Spinal cord (tissue), 10 donors: ENCODE data around the gene MAP7. TPM values are rescaled to one million over a fixed set of nuclear protein-coding genes. Genes with fewer than 3 reads are reported as not detected.

Experiments
- DNase-seq, 6 donors: peaks; one replicate each; pipeline versions ENCODE4 v3.0.0 to v3.0.0-alpha.2; 2013 to 2015; ENCODE audit warnings: low spot score in 6 of 6, low read depth in 4 of 6
- H3K27ac ChIP-seq: one replicate; pipeline ENCODE4 v1.5.1; 2013; ENCODE audit warnings: low read depth, low read length, control low read depth
- H3K27me3 ChIP-seq: one replicate; pipeline ENCODE4 v1.6.1; 2013; ENCODE audit warnings: low read length; ENCODE audit not compliant: control insufficient read depth, insufficient read depth
- H3K36me3 ChIP-seq: one replicate; pipeline ENCODE4 v1.6.1; 2013; ENCODE audit warnings: low read length; ENCODE audit not compliant: control insufficient read depth, insufficient read depth
- H3K4me1 ChIP-seq: one replicate; pipeline ENCODE4 v1.6.1; 2013; ENCODE audit warnings: low read length; ENCODE audit not compliant: control insufficient read depth, insufficient read depth
- H3K4me3 ChIP-seq: one replicate; pipeline ENCODE4 v1.5.1; 2013; ENCODE audit warnings: low read depth, low read length, control low read depth
- H3K9me3 ChIP-seq: one replicate; pipeline ENCODE4 v1.6.1; 2013; ENCODE audit warnings: low read length; ENCODE audit not compliant: control insufficient read depth, insufficient read depth
- WGBS: methylation state at CpG from one replicate; pipeline ENCODE4 v1.1.5; 2013; ENCODE audit warnings: missing lambda C conversion rate; ENCODE audit not compliant: insufficient coverage; 5-methylcytosine and 5-hydroxymethylcytosine counted together
- polyA plus RNA-seq, 2 donors: library from polyadenylated mRNA; unstranded; fragments of 120-200 nt; gene quantifications; one replicate each; pipeline ENCODE4 v1.2.1, GENCODE V29; 2013; ENCODE audit not compliant: insufficient read length in 2 of 2
- total RNA-seq, 2 donors: library from RNA; depleted of rRNA in 1 of 2; stranded (reverse); fragments of 120-200 nt in 1 of 2; fragments of >200 nt in 1 of 2; gene quantifications; one replicate each; pipeline versions ENCODE4 v1.2.3 to v1.2.4, GENCODE V29; 2013 to 2014
- donor health status: healthy.

MAP7 gene
- total and polyA plus RNA-seq, 4 donors = 9.9 to 19.7 (median 13.9) TPM

GRCh38 chr6:136549300-136550044, 750 bp downstream of the MAP7 start:
- Histone ChIP-seq H3K27ac (no peak overlapping the region), H3K36me3 (no peaks in the 10 kb centered on the region), H3K4me3 (peak overlapping the region; percentile 59), H3K9me3 (no peaks in the 10 kb centered on the region), H3K27me3 (peaks cover 26% of the 10 kb centered on the region), H3K4me1 (peaks cover 14% of the 10 kb centered on the region)
- DNase-seq = peak in 2 of 6 donors; percentile 11 to 48
- WGBS = 2% methylated on average over 42 of the region's 42 CpGs

DNA sequence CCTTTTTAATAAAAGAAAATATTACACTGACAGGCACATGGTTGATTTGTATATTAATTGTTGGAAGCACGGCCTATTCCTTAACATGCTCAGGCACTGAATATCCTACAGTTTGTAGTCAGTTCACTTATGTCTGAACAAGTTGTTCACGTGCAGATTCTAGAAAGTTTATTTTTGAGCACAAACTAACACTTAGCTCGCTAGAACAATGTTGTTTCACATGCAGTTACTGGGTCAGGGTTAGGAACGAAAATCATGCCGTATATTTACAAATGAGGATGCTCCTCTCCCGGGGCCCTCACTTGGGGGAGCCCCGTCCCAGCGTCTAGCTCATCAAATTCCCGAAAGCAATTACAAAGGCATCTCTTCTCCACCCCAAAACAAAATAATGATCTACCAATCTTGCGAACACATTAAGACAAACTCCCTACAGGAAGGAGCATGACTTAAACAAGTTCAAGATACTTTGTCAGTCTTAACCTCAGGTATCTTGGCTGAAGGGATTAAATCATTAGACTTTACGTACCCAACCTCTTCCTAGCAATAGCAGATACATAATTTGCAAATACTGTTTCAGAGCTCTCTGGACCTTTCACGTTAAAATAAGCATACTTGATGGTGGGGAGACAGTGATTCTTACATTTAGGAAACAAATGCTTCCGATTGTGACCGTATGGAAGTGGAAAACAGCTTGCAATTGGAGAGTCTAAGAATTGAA, 1.5 kb downstream of the MAP7 start:
- no peaks in the 10 kb centered on the region for H3K9me3 ChIP-seq
- H3K4me3 ChIP-seq = peak overlapping the region; percentile 5
- WGBS = 71% methylated on average over 5 of the region's 14 CpGs
- H3K36me3 ChIP-seq = no peaks in the 10 kb centered on the region
- peaks cover 14% of the 10 kb centered on the region for H3K4me1 ChIP-seq
- DNase-seq = no peak
- peaks cover 26% of the 10 kb centered on the region for H3K27me3 ChIP-seq
- no peak overlapping the region for H3K27ac ChIP-seq

DNA sequence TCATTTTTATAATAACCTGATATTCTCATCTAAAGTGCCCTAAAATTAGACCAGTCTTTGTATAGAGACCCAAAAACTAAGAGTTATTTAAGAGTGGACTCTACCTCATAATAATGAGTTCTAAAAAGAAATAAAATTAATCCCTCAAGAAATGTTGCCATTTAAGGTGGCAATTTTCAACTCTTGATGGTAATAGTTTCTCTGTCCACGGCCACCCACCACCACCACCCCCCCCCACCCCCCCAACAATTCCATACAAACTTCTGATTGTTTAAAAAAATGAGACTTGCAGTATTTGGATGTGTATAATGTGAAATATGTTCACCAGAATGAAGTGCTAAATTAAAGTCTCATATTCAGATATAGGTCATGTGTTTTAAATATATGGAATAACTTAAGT, 2.4 kb downstream of the MAP7 start:
- no peak for DNase-seq
- Histone ChIP-seq H3K36me3 (no peaks in the 10 kb centered on the region), H3K27me3 (peaks cover 20% of the 10 kb centered on the region), H3K4me3 (no peak overlapping the region), H3K4me1 (peaks cover 14% of the 10 kb centered on the region), H3K9me3 (no peaks in the 10 kb centered on the region), H3K27ac (no peak overlapping the region)
- no CpG with 5 or more reads among the region's 1 CpG for WGBS

DNA sequence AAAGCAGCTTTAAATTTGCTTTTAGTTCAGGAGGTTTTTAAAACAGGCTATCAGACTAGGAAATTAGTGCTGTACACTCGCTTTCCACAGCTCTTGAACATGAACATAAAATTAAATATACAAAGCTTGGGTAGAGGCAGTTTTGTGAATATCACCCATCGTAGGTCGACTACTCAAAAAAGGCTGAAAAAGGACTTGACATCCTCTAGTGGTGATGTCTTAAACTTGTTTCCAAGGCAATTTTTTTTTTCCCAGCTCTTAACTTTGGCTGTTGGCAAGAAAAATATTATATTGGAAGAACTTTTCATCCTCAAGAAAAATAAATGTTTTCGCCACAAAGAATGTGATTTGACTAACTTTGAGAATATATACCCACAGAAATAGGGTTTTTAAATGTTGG, 2.9 kb downstream of the MAP7 start:
- Histone ChIP-seq H3K27ac (no peak overlapping the region), H3K4me1 (peaks cover 14% of the 10 kb centered on the region), H3K36me3 (no peaks in the 10 kb centered on the region), H3K4me3 (no peak overlapping the region), H3K27me3 (peaks cover 20% of the 10 kb centered on the region), H3K9me3 (no peaks in the 10 kb centered on the region)
- peak in 2 of 6 donors; percentile 78 to 89 for DNase-seq
- WGBS = no CpG with 5 or more reads among the region's 4 CpGs

GRCh38 chr6:136546331-136546730, 3.9 kb downstream of the MAP7 start:
- no peak overlapping the region for H3K4me3 ChIP-seq
- H3K27ac ChIP-seq = no peak overlapping the region
- peaks cover 14% of the 10 kb centered on the region for H3K4me1 ChIP-seq
- no CpG with 5 or more reads among the region's 1 CpG for WGBS
- no peaks in the 10 kb centered on the region for H3K9me3 ChIP-seq
- H3K27me3 ChIP-seq = peaks cover 14% of the 10 kb centered on the region
- no peaks in the 10 kb centered on the region for H3K36me3 ChIP-seq
- no peak for DNase-seq

DNA sequence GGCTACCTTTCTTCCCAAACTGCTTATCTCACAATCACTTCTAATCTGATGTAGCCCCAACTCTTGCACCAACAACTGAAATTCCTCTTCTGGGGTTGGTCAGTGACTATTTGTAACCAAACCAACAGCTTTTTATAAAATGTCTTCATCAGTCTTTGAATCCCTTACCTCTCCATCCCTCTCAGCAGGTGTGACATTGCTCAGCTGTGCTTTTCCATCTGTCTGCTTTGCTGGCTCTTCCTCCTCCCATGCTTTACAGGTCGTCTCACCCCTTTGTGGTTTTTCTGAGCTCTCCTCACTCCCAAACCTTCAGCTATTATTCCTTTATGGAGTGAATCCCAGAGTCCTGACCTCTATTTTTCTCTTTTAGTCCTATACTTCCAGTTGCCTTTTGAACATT, 5.9 kb downstream of the MAP7 start:
- no peak for DNase-seq
- H3K4me3 ChIP-seq = no peak overlapping the region
- H3K27ac ChIP-seq = no peak overlapping the region
- H3K9me3 ChIP-seq = no peaks in the 10 kb centered on the region
- H3K4me1 ChIP-seq = peaks cover 2% of the 10 kb centered on the region
- H3K27me3 ChIP-seq = peaks cover 1% of the 10 kb centered on the region
- 33% methylated on average over 1 of the region's 1 CpG for WGBS
- no peaks in the 10 kb centered on the region for H3K36me3 ChIP-seq

GRCh38 chr6:136541395-136541794, 8.8 kb downstream of the MAP7 start:
- Histone ChIP-seq H3K4me1 (no peaks in the 10 kb centered on the region), H3K27me3 (no peaks in the 10 kb centered on the region), H3K36me3 (no peaks in the 10 kb centered on the region), H3K4me3 (no peak overlapping the region), H3K9me3 (no peaks in the 10 kb centered on the region), H3K27ac (no peak overlapping the region)
- no peak for DNase-seq
- 83% methylated on average over 1 of the region's 2 CpGs for WGBS

GRCh38 chr6:136539967-136540652, 10.1 kb downstream of the MAP7 start:
- Histone ChIP-seq H3K9me3 (no peaks in the 10 kb centered on the region), H3K4me3 (no peak overlapping the region), H3K27ac (no peak overlapping the region), H3K4me1 (no peaks in the 10 kb centered on the region), H3K27me3 (no peaks in the 10 kb centered on the region), H3K36me3 (no peaks in the 10 kb centered on the region)
- DNase-seq = no peak
- WGBS = 32% methylated on average over 3 of the region's 6 CpGs

DNA sequence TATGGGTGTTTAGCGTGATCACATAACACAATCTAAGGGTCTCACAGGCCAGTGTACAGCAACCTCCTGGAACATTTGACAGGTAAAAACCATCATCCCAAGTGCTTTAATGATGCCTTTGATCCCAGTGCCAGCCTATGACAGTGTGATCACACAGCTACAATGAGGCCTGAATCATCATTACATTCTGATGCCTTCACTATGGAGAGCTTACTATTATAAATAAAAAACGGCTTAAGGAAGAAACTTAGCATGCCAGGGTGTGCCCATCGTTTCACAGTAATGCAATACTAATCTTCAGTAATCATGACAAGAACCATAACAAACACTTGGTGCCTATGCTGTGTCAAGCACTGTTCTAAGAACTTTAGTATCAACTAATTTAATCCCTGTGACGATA, 11.4 kb downstream of the MAP7 start:
- no peak for DNase-seq
- Histone ChIP-seq H3K27me3 (no peaks in the 10 kb centered on the region), H3K4me3 (no peak overlapping the region), H3K36me3 (no peaks in the 10 kb centered on the region), H3K27ac (no peak overlapping the region), H3K4me1 (no peaks in the 10 kb centered on the region), H3K9me3 (no peaks in the 10 kb centered on the region)
- 93% methylated on average over 3 of the region's 4 CpGs for WGBS
